ENCODE measurements around the gene EDN2. TPM values are rescaled to one million over a fixed set of nuclear protein-coding genes. Genes with fewer than 3 reads are reported as not detected.

The EDN2 gene
- total RNA-seq, 2 donors from 2014 or later: 3.3 to 13.5 TPM

DNA sequence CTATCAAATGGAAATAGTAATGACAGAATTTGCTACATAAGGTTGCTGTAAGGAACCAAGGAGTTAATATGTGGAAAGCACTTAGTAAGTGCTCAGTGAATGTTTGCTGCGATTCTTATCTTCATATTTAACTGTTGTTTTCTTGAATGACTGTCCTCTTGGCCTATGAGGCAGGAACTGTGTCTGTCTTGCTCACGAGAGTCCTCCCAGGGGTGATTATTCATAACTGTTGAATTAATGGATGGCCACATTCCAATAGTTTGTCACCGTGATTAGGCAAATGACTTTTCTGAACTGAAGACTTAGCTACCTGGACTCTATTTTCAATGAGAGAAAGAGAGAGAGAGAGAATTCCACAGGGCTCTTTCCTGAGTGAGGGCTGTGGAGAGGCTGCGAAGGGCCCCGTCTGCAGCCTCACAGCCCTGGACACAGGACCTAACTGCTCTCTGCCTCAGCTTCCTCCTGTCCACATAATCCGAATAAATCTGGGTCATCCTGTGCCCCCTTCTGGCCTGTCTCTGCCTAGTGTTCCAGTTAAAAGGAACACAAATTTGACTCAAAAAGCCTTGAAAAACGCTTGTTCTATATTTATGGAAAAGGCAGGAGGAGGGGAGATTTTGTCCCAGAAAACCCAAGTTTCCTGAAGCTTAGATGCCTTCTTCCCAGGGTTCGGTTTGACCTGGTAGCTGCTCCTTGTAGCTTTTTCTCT, 8.5 kb downstream of the EDN2 start:
- no peaks in the 10 kb centered on the region for H3K27me3 ChIP-seq
- H3K4me3 ChIP-seq: no peak overlapping the region
- DNase-seq: no peak
- no peak overlapping the region for H3K9ac ChIP-seq (ENCODE audit: low read depth in 2 of 2, low read length in 2 of 2)
- no peaks in the 10 kb centered on the region for H3K9me3 ChIP-seq
- TF ChIP-seq, protein P1, sequence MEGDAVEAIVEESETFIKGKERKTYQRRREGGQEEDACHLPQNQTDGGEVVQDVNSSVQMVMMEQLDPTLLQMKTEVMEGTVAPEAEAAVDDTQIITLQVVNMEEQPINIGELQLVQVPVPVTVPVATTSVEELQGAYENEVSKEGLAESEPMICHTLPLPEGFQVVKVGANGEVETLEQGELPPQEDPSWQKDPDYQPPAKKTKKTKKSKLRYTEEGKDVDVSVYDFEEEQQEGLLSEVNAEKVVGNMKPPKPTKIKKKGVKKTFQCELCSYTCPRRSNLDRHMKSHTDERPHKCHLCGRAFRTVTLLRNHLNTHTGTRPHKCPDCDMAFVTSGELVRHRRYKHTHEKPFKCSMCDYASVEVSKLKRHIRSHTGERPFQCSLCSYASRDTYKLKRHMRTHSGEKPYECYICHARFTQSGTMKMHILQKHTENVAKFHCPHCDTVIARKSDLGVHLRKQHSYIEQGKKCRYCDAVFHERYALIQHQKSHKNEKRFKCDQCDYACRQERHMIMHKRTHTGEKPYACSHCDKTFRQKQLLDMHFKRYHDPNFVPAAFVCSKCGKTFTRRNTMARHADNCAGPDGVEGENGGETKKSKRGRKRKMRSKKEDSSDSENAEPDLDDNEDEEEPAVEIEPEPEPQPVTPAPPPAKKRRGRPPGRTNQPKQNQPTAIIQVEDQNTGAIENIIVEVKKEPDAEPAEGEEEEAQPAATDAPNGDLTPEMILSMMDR (IDR thresholded peaks at IDR 0.05): no peak
- peaks cover 4% of the 10 kb centered on the region for H3K4me1 ChIP-seq
- no peaks in the 10 kb centered on the region for H3K36me3 ChIP-seq
- no peak overlapping the region for H3K27ac ChIP-seq
- intact Hi-C loops (cut with DNase I): no loop called here

DNA sequence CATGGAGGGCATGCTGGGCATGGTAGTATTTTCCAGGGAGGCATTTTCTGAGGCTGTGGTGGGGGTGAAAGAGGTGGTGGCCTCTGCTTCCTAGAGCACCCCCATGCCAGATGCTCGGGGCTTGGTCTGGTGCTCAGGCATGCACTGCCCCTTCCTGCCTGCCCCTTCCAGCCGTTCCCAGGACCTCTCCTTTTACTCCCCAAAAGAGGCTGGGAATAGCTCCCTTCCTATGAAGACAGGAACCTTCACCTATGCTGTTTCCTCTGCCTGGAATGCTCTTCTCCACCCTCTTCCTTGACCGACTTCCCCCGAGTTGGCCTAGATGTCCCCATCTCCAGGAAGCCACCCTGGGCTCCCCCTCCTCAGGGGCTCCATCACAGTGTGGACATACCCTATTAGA, 9.1 kb downstream of the EDN2 start:
- Histone ChIP-seq H3K4me3 (no peak overlapping the region), H3K9ac (ENCODE audit: low read depth in 2 of 2, low read length in 2 of 2) (no peak overlapping the region), H3K27me3 (no peaks in the 10 kb centered on the region), H3K9me3 (no peaks in the 10 kb centered on the region), H3K4me1 (peaks cover 4% of the 10 kb centered on the region), H3K27ac (no peak overlapping the region), H3K36me3 (no peaks in the 10 kb centered on the region)
- DNase-seq: no peak
- TF ChIP-seq, protein P1 (IDR thresholded peaks at IDR 0.05): no peak
- intact Hi-C loops (cut with DNase I): no loop called here

DNA sequence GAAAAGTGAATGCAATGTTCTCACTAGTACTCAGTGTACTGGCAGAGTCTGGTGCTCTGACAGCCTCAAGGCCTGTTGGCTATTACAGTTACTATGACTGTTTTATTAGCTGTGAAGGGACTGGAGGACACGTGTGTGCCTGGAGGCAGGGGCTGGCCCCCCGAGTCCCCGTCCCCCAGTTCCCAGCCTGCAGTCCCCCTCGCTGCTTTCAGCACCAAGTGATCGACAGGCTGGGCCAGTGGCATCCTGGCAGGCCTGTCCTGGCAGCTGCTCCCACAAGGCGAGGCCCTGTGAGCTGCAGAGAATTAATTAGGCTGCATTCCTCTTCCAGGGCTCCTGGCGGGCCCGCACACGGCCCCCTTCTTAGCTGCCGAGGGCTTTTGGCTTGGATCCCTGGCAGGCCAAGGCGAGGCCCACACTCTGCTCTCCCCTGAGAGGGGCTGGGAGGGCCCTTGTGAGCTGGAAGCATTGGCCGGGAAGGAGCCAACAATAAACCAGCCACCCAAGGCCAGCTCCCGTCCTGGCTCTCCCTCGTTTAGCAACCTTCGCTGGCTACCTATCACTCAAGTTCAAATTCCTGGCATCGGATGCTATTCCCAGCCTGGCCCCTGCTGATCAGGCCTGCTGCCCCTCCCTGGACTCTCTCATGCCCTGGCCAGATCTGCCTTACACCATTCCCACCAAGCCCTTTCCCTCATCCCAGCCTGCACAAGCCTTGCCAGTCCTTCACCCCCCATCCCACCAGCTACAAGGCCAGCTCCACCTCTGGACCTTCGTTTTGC, 9.8 kb downstream of the EDN2 start:
- Histone ChIP-seq H3K27me3 (no peaks in the 10 kb centered on the region), H3K9ac (ENCODE audit: low read depth in 2 of 2, low read length in 2 of 2) (no peak overlapping the region), H3K36me3 (no peaks in the 10 kb centered on the region), H3K4me1 (peaks cover 4% of the 10 kb centered on the region), H3K9me3 (no peaks in the 10 kb centered on the region), H3K4me3 (no peak overlapping the region), H3K27ac (no peak overlapping the region)
- TF ChIP-seq, protein P1 (IDR thresholded peaks at IDR 0.05): no peak
- intact Hi-C loops (cut with DNase I): no loop called here
- DNase-seq: no peak

DNA sequence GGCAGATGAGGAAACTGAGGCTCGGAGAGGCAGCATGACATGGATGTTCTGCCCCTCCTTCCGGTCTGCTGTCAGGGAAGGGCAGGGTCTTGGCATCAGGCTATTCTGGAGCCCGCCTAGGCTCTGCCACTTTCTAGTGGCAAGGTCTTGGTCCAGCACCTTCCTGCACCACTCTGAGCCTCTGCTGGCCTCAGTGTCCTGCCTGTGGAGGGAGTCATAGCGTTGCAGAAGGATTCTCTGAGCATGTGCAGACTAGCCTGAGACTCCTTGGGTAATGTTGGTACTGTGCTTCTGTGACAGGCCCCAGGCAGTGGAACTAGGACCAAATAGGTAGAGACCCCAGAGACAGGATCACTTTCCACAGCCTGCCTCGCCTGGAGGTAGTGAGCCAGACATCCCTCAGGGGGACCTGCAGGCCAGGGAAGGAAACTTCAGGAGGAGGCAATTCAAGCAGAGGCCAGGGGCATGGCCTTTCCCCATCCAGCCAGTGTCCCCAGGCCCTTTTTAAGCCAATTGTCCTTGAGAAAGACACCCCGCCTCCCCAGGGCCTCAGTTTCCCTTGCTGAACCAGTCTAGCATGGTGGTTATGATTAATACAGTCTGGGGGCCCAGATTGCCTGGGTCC, 10.6 kb downstream of the EDN2 start:
- DNase-seq: no peak
- no peaks in the 10 kb centered on the region for H3K9me3 ChIP-seq
- peaks cover 4% of the 10 kb centered on the region for H3K4me1 ChIP-seq
- no peak overlapping the region for H3K9ac ChIP-seq (ENCODE audit: low read depth in 2 of 2, low read length in 2 of 2)
- TF ChIP-seq, protein P1 (IDR thresholded peaks at IDR 0.05): no peak
- H3K36me3 ChIP-seq: no peaks in the 10 kb centered on the region
- intact Hi-C loops (cut with DNase I): no loop called here
- no peak overlapping the region for H3K4me3 ChIP-seq
- H3K27me3 ChIP-seq: no peaks in the 10 kb centered on the region
- no peak overlapping the region for H3K27ac ChIP-seq

DNA sequence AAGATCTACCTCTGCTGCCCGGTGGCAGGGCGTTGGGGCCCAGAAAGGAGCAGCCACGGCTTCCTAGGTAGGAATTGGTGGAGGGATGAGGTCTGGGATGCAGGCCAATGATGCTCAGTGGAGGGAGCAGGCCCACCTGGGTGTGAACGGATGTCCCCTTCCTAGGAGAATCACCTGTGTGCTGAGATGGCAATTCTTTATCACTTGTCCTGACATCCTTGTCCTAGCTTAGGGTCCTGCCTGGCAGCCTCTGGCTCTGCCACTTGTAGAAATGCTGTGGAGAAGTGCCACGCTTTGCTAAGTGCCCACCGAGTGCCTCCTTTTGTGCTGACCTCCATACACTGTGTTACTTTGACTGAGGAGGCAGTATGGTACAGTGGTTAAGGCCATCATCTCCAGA, 12.8 kb downstream of the EDN2 start:
- H3K4me1 ChIP-seq: peaks cover 13% of the 10 kb centered on the region
- no peak for DNase-seq

More for the DNA sequence above, 12.8 kb downstream of the EDN2 start:
- intact Hi-C loops (cut with DNase I): no loop called here
- TF ChIP-seq, protein P1 (IDR thresholded peaks at IDR 0.05): no peak
- Histone ChIP-seq H3K36me3 (no peaks in the 10 kb centered on the region), H3K27me3 (no peaks in the 10 kb centered on the region), H3K4me3 (no peak overlapping the region), H3K27ac (no peak overlapping the region), H3K9me3 (no peaks in the 10 kb centered on the region), H3K9ac (ENCODE audit: low read depth in 2 of 2, low read length in 2 of 2) (no peak overlapping the region)

Data from colonic mucosa (tissue), 4 donors.